HCT116 (cell line): Measurements from ENCODE around the gene BSN. TPM values are rescaled to one million over a fixed set of nuclear protein-coding genes. Genes with fewer than 3 reads are reported as not detected.

Experiments used
- ATAC-seq: fragments of 200-7000 bp; cut with Tn5 transposase; 2 replicates; pipeline ENCODE4 v1.9.1; 2020; ENCODE audit warnings: mild to moderate bottlenecking, moderate library complexity
- BruUV-seq: library from RNA; stranded (reverse); fragments of 400-500 nt; replicated peaks from 2 replicates; lab custom pipeline; 2021; lab: Mats Ljungman, UMichigan
- CTCF ChIA-PET: fragments of 300-600 bp; sonication (Branson Sonifier 250); formaldehyde crosslinking; loops from one replicate; lab custom pipeline; 2021; ENCODE audit warnings: antibody characterized with exemption; lab: Charles Lee
- POLR2A ChIA-PET: fragments of 300-600, 350-600 bp; sonication (Branson Sonifier 250); formaldehyde crosslinking; loops from one replicate; lab custom pipeline; 2021; ENCODE audit warnings: antibody characterized with exemption; lab: Charles Lee
- RAD21 ChIA-PET, 2 experiments: fragments of 300-600 bp; sonication (Branson Sonifier 250); formaldehyde crosslinking; loops; one replicate each; lab custom pipeline; 2023; ENCODE audit warnings: low total read pairs in 2 of 2; ENCODE audit not compliant: uncharacterized antibody in 2 of 2, unreplicated experiment in 2 of 2, low non-redundant PET in 1 of 2; lab: Charles Lee
- DNase-seq: peaks from one replicate; pipeline ENCODE4 v3.0.0-alpha.2; 2010; ENCODE audit warnings: low read depth, low spot score
- H2AFZ ChIP-seq: fragments of 200-600 bp; shearing (Covaris generic), sonication (generic); 2 replicates; pipeline ENCODE4 v1.6.1; 2017; ENCODE audit warnings: low read depth, mixed run types, mixed read lengths, antibody characterized with exemption, low read length; ENCODE audit not compliant: poor library complexity, severe bottlenecking
- H3K27ac ChIP-seq: 2 replicates; pipeline ENCODE4 v1.5.1; 2012; ENCODE audit warnings: low read depth, low read length
- H3K27me3 ChIP-seq: fragments of 200-600 bp; sonication (generic); 2 replicates; pipeline ENCODE4 v1.6.1; 2016; ENCODE audit warnings: mixed run types, low read length, mixed read lengths; ENCODE audit not compliant: insufficient read depth
- H3K36me3 ChIP-seq, 2 experiments: fragments of 200-500 bp in 1 of 2; fragments of 200-600 bp in 1 of 2; sonication (Bioruptor generic) in 1 of 2; sonication (generic) in 1 of 2; 2 replicates each; pipeline versions ENCODE4 v1.5.1 to v1.6.1; 2014 to 2016; ENCODE audit warnings: low read length in 2 of 2, inconsistent platforms in 1 of 2, mixed read lengths in 1 of 2, mixed run types in 1 of 2; ENCODE audit not compliant: insufficient read depth in 2 of 2, control insufficient read depth in 1 of 2
- H3K4me1 ChIP-seq, 2 experiments: fragments of 200-600 bp in 1 of 2; sonication (generic) in 1 of 2; 2 replicates each; pipeline versions ENCODE4 v1.5.1 to v1.6.1; 2012 to 2017; ENCODE audit warnings: low read length in 2 of 2, inconsistent platforms in 1 of 2, mild to moderate bottlenecking in 1 of 2, mixed read lengths in 1 of 2, mixed run types in 1 of 2, moderate library complexity in 1 of 2; ENCODE audit not compliant: insufficient read depth in 2 of 2, control insufficient read depth in 1 of 2
- H3K4me2 ChIP-seq: fragments of 200-600 bp; sonication (generic); 2 replicates; pipeline ENCODE4 v1.6.1; 2017; ENCODE audit warnings: mixed run types, low read length, mixed read lengths
- H3K4me3 ChIP-seq, 2 experiments: fragments of 200-600 bp in 1 of 2; sonication (generic) in 1 of 2; replicated peaks in 1 of 2; 2 replicates each; pipeline ENCODE4 v1.5.1; 2011 to 2016; ENCODE audit warnings: low read length in 2 of 2, control low read depth in 1 of 2, low read depth in 1 of 2, mild to moderate bottlenecking in 1 of 2, mixed read lengths in 1 of 2, mixed run types in 1 of 2
- H3K79me2 ChIP-seq: fragments of 200-600 bp; sonication (generic); 2 replicates; pipeline ENCODE4 v1.6.1; 2017; ENCODE audit warnings: mild to moderate bottlenecking, mixed run types, low read length, moderate library complexity, mixed read lengths; ENCODE audit not compliant: insufficient read depth
- H3K9ac ChIP-seq: fragments of 200-600 bp; sonication (generic); 2 replicates; pipeline ENCODE4 v1.6.1; 2016; ENCODE audit warnings: low read length, mixed read lengths
- H3K9me2 ChIP-seq: fragments of 200-600 bp; sonication (generic), shearing (Covaris generic); 2 replicates; pipeline ENCODE4 v1.6.1; 2017; ENCODE audit warnings: mixed run types, mild to moderate bottlenecking, moderate library complexity; ENCODE audit not compliant: insufficient read depth
- H3K9me3 ChIP-seq, 2 experiments: fragments of 200-500 bp in 1 of 2; fragments of 200-600 bp in 1 of 2; sonication (Bioruptor generic) in 1 of 2; sonication (generic) in 1 of 2; 2 replicates each; pipeline ENCODE4 v1.6.1; 2014 to 2017; ENCODE audit warnings: low read length in 2 of 2, mixed read lengths in 2 of 2, inconsistent platforms in 1 of 2, low read depth in 1 of 2, mild to moderate bottlenecking in 1 of 2, mixed run types in 1 of 2, moderate library complexity in 1 of 2; ENCODE audit not compliant: control insufficient read depth in 1 of 2, insufficient read depth in 1 of 2
- H4K20me1 ChIP-seq: fragments of 200-600 bp; sonication (generic), shearing (Covaris generic); 2 replicates; pipeline ENCODE4 v1.6.1; 2017; ENCODE audit warnings: mixed run types, mild to moderate bottlenecking, moderate library complexity; ENCODE audit not compliant: insufficient read depth
- CBX3 ChIP-seq: IDR thresholded peaks from 2 replicates; pipeline ENCODE4 v1.6.1; 2012; ENCODE audit warnings: low read depth
- CEBPB ChIP-seq: IDR thresholded peaks from 2 replicates; pipeline ENCODE4 v1.6.1; 2012; ENCODE audit warnings: low read depth
- ELF1 ChIP-seq: IDR thresholded peaks from 2 replicates; pipeline ENCODE4 v1.6.1; 2012; ENCODE audit warnings: low read depth, borderline replicate concordance
- REST ChIP-seq: IDR thresholded peaks from 2 replicates; pipeline ENCODE4 v1.6.1; 2012; ENCODE audit warnings: low read depth
- SP1 ChIP-seq: IDR thresholded peaks from 2 replicates; pipeline ENCODE4 v1.6.1; 2012; ENCODE audit warnings: low read depth
- SRF ChIP-seq: IDR thresholded peaks from 2 replicates; pipeline ENCODE4 v1.6.1; 2012; ENCODE audit warnings: low read depth
- ZNF274 ChIP-seq: fragments of 200-500 bp; sonication (Bioruptor generic); IDR thresholded peaks from 2 replicates; pipeline ENCODE4 v1.6.1; 2014; ENCODE audit warnings: mild to moderate bottlenecking, low read depth, low read length, inconsistent platforms
- intact Hi-C: fragments of 100-400 bp; cut with micrococcal nuclease; formaldehyde crosslinking; loops from 2 replicates; pipeline ENCODE4 v1.10.0; 2022
- total RNA-seq: library from RNA; stranded (reverse); gene quantifications from one replicate; pipeline ENCODE4 v1.2.1, GENCODE V29; 2021; ENCODE audit not compliant: unreplicated experiment

Gene BSN
- total RNA-seq, 1 experiment from 2014 or later, result 1.5 TPM

- ATAC-seq, result no peak
These were observed 102.3 kb downstream of the BSN start for GRCh38 chr3:49656541-49657112.

More at GRCh38 chr3:49656541-49657112, 102.3 kb downstream of the BSN start:
- peaks cover 0 to 5% of the 10 kb centered on the region in 2 experiments; a peak in 1 of 4 replicates for H3K4me1 ChIP-seq
- intact Hi-C loops, result no loop called here
- H3K9me3 ChIP-seq, result no peaks in the 10 kb centered on the region
- POLR2A ChIA-PET, result no interaction called here
- no peak for DNase-seq
- no peaks in the 10 kb centered on the region for H4K20me1 ChIP-seq
- H3K9me2 ChIP-seq, result no peaks in the 10 kb centered on the region
- no peak for TF ChIP-seq ZNF274
- TF ChIP-seq SRF, result no peak
- no peak for TF ChIP-seq SP1
- TF ChIP-seq CEBPB, result no peak
- no peak for TF ChIP-seq CBX3
- TF ChIP-seq REST, result no peak
- TF ChIP-seq ELF1, result no peak
- TF ChIP-seq, all 23 proteins: peak for 0
- ChIA-PET RAD21 (no interaction called here), CTCF (no interaction called here)
- Histone ChIP-seq H3K4me3 (no peak overlapping the region), H2AFZ (no peak overlapping the region), H3K79me2 (no peaks in the 10 kb centered on the region), H3K36me3 (no peaks in the 10 kb centered on the region), H3K4me2 (no peak overlapping the region), H3K27me3 (no peaks in the 10 kb centered on the region), H3K27ac (no peak overlapping the region), H3K9ac (no peak overlapping the region)
- BruUV-seq, result no TSS peak
